ENCODE data around the gene ACAD9. TPM values are rescaled to one million over a fixed set of nuclear protein-coding genes. Genes with fewer than 3 reads are reported as not detected.

Gene ACAD9
- total RNA-seq, 1 donor from 2014 or later = 57.3 TPM

- Mint-ChIP-seq H3K27ac (no peak overlapping the region), H3K36me3 (ENCODE audit: low read depth) (no peaks in the 10 kb centered on the region), H3K27me3 (no peaks in the 10 kb centered on the region), H3K9me3 (no peaks in the 10 kb centered on the region), H3K4me3 (no peak overlapping the region), H3K4me1 (peaks cover 10% of the 10 kb centered on the region)
- ChIA-PET POLR2A (interaction anchor here (0.7 kb wide), 1 partner anchor 1264 kb away, joined by 3 read pairs; no protein-coding TSS in a partner anchor), CTCF (interaction anchor here (1.2 to 2.6 kb wide), 2 partner anchors 167 to 230 kb away, joined by 3 to 15 read pairs; no protein-coding TSS in a partner anchor)
- ATAC-seq (ENCODE audit: low read depth) (no peak), DNase-seq (no peak)
- intact Hi-C loops (cut with micrococcal nuclease) = loop anchor here (2.0 kb wide), 4 partner anchors 31 to 421 kb away; partner anchors contain the start of gene ACAD9
- TF ChIP-seq CTCF (IDR thresholded peaks at IDR 0.05) = no peak
These were observed 31.6 kb upstream of the ACAD9 start for GRCh38 chr3:128847666-128848370.

GRCh38 chr3:128848936-128849335 is 30.5 kb upstream of the ACAD9 start:
- no peak for DNase-seq
- intact Hi-C loops (cut with micrococcal nuclease) = no loop called here
- Mint-ChIP-seq H3K9me3 (no peaks in the 10 kb centered on the region), H3K4me3 (no peak overlapping the region), H3K27ac (no peak overlapping the region), H3K27me3 (no peaks in the 10 kb centered on the region), H3K4me1 (peaks cover 10% of the 10 kb centered on the region), H3K36me3 (ENCODE audit: low read depth) (no peaks in the 10 kb centered on the region)
- ChIA-PET CTCF (no interaction called here), POLR2A (no interaction called here)
- TF ChIP-seq CTCF (IDR thresholded peaks at IDR 0.05) = no peak
- ATAC-seq (ENCODE audit: low read depth) = no peak

- DNase-seq (no peak), ATAC-seq (ENCODE audit: low read depth) (no peak)
- H3K27ac Mint-ChIP-seq = no peak overlapping the region
- H3K4me3 Mint-ChIP-seq = no peak overlapping the region
- CTCF ChIA-PET = no interaction called here
- POLR2A ChIA-PET = no interaction called here
- intact Hi-C loops (cut with micrococcal nuclease) = no loop called here
- H3K36me3 Mint-ChIP-seq (ENCODE audit: low read depth) = no peaks in the 10 kb centered on the region
- no peak for TF ChIP-seq CTCF (IDR thresholded peaks at IDR 0.05)
- H3K4me1 Mint-ChIP-seq = peaks cover 10% of the 10 kb centered on the region
- H3K9me3 Mint-ChIP-seq = peaks cover 5% of the 10 kb centered on the region
- H3K27me3 Mint-ChIP-seq = no peaks in the 10 kb centered on the region
These were observed 29.4 kb upstream of the ACAD9 start for GRCh38 chr3:128849911-128850455.

- no peak for ATAC-seq (ENCODE audit: low read depth)
- H3K4me1 Mint-ChIP-seq = peaks cover 7% of the 10 kb centered on the region
- no peaks in the 10 kb centered on the region for H3K36me3 Mint-ChIP-seq (ENCODE audit: low read depth)
- intact Hi-C loops (cut with micrococcal nuclease) = no loop called here
- H3K9me3 Mint-ChIP-seq = peaks cover 8% of the 10 kb centered on the region
- H3K27ac Mint-ChIP-seq = no peak overlapping the region
- POLR2A ChIA-PET = no interaction called here
- no peak for DNase-seq
- H3K4me3 Mint-ChIP-seq = no peak overlapping the region
- no peak for TF ChIP-seq CTCF (IDR thresholded peaks at IDR 0.05)
- H3K27me3 Mint-ChIP-seq = no peaks in the 10 kb centered on the region
- CTCF ChIA-PET = no interaction called here
These were observed 28.9 kb upstream of the ACAD9 start for GRCh38 chr3:128850544-128850943.

GRCh38 chr3:128851601-128852000 is 27.8 kb upstream of the ACAD9 start:
- DNase-seq (no peak), ATAC-seq (ENCODE audit: low read depth) (no peak)
- ChIA-PET POLR2A (no interaction called here), CTCF (no interaction called here)
- Mint-ChIP-seq H3K36me3 (ENCODE audit: low read depth) (no peaks in the 10 kb centered on the region), H3K27ac (no peak overlapping the region), H3K4me3 (no peak overlapping the region), H3K9me3 (peaks cover 10% of the 10 kb centered on the region), H3K27me3 (no peaks in the 10 kb centered on the region), H3K4me1 (peaks cover under 1% of the 10 kb centered on the region)
- intact Hi-C loops (cut with micrococcal nuclease) = no loop called here
- TF ChIP-seq CTCF (IDR thresholded peaks at IDR 0.05) = no peak
